OCI-LY7 (cell line): ENCODE results near the gene GRHL1.

Experiments used
- EZH2phosphoT487 ChIP-seq: fragments of 200-600 bp; sonication (generic); IDR thresholded peaks from 2 replicates; pipeline ENCODE4 v1.6.1; 2018; ENCODE audit warnings: low read depth, borderline replicate concordance, mild to moderate bottlenecking, mixed run types, antibody characterized with exemption, low read length, moderate library complexity, mixed read lengths
- TF ChIP-seq, protein P1 (sequence below): fragments of 200-600 bp; sonication (generic); conservative IDR thresholded peaks from 2 replicates; pipeline ENCODE4 v1.5.1; 2014; ENCODE audit warnings: mild to moderate bottlenecking, antibody characterized with exemption, low read length, moderate library complexity, mixed read lengths

- TF ChIP-seq, protein P1, sequence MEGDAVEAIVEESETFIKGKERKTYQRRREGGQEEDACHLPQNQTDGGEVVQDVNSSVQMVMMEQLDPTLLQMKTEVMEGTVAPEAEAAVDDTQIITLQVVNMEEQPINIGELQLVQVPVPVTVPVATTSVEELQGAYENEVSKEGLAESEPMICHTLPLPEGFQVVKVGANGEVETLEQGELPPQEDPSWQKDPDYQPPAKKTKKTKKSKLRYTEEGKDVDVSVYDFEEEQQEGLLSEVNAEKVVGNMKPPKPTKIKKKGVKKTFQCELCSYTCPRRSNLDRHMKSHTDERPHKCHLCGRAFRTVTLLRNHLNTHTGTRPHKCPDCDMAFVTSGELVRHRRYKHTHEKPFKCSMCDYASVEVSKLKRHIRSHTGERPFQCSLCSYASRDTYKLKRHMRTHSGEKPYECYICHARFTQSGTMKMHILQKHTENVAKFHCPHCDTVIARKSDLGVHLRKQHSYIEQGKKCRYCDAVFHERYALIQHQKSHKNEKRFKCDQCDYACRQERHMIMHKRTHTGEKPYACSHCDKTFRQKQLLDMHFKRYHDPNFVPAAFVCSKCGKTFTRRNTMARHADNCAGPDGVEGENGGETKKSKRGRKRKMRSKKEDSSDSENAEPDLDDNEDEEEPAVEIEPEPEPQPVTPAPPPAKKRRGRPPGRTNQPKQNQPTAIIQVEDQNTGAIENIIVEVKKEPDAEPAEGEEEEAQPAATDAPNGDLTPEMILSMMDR: no peak
- TF ChIP-seq EZH2phosphoT487: no peak
These were observed 76.3 kb downstream of the GRHL1 start for GRCh38 chr2:10027660-10028330.
